NOMO-1 treated with DMSO at 0.1 percent for 48 hours (cell line): ENCODE measurements around the gene RBPMS2.
"Not testable (repeated sequence)": the region's sequence is repeated elsewhere in the genome, so short reads cannot be mapped to it uniquely, and the experiment has no call there.

ENCODE experiments used
- DNase-seq: peaks from one replicate; lab custom pipeline; 2025; ENCODE audit not compliant: unreplicated experiment; lab: John Stamatoyannopoulos, UW

RBPMS2 gene

DNA sequence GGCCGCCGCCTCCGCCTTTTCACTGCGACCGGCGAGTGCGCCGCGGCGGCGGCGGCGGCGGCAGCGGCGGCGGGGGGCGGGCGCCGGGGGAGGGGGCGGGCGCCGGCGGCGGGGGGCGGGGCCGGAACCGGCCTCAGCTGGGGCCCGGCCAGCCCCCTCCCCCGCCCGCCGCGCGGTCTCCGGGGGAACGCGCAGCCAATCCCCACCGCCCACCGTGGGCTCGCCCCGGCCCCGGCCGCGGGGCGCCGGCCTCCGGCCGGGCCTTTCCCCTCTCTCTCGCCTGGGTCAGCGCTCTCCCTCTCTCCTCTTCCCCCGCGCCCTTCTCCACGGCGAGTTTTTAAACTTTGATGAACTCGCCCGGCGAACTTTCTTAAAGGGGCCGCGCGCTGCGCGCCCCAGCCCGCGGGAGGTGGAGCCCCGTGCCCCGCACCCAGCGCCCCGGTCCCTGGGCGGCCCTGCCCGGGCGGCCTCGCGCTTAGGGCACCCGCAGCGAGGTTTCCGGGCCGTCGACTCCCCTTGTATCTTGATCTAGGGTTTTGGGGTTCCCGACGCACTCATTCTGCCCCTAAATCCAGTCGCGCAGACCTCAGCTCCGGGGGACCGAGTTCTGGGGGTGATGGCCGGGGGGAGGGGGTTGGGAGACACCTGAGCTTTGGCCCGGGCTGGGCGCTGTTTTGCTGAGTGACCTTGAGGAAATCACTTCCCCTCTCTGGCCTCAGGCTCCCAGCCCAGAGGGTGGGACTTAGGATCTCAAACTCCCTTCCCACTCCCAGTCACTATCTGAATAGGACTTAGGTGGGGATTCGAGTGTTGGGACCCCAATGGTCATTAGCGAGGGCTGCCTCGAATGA lies at the start of gene RBPMS2:
RBPMS2 (minus strand) TSS at position 39 of the 851 bp plus-strand sequence. CDS start 270 bp downstream, outside the sequence.
- no peak for DNase-seq

DNA sequence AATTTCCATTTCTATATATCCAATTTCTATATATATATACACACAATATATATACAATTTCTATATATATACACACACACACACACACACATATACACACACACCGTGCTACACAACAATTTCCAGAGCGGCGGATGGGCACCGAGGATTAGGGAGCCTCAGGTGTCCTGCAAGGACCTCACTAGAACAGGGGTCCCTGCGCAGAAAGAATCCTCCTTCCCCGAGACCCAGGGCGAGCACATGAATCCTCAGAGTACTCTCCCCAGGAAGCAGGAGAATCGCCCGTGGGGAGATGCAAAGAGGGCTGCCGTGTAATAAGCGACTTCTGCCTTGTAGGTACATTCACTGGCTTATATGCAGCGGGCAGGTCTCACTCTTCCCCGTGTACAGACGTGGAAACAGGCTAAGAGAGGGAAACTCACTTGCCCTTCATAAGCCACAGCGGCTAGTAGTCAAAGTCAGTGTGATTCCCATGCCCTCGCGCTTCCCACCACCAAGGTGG lies 49.6 kb upstream of the RBPMS2 start:
- no peak for DNase-seq

DNA sequence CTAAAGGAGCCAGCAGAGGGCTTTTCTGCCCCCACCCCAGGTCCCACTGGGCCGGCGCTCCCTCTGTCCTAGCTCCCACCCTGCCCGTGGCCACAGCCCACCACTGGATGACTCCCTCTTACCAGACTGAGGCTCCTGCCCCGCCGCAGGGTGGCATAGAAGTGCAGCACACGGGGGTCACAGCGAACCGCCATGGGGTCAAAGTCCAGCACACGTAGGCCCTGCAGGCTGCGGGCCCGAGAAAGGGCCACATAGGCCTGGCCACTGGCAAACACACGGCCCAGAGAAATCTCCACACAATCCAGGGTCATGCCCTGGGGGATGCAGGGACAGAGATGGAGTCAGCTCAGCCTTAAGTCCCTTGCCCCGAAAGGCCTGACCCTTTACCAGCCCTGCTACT lies 41.1 kb upstream of the RBPMS2 start:
- no peak for DNase-seq

DNA sequence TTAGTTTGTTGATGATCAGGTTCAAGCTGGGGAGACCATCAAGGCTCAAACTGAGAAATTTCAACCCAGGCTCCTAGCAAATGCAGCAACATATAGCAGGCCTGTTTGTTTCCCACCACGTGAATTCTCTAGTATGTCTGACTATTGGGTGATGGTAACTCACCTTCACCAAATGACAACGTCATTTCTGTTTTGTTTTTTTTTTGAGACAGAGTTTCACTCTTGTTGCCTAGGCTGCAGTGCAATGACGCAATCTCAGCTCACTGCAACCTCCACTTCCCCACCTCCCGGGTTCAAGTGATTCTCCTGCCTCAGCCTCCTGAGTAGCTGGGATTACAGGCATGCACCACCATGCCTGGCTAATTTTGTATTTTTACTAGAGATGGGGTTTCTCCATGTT lies 39.6 kb upstream of the RBPMS2 start:
- DNase-seq = not testable (repeated sequence)

DNA sequence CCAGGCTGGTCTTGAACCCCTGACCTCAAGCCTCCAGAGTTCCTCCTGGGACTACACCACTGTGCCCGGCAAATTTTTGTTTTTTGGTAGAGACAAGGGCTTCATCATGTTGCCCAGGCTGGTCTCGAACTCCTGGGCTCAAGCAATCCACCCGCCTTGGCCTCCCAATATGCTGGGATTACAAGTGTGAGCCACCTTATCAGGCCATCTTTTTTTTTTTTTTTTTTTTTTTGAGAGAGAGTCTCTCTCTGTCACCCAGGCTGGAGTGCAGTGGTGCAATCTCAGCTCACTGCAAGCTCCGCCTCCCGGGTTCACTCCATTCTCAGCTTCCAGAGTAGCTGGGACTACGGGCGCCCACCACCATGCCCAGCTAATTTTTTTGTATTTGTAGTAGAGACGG lies 38.9 kb upstream of the RBPMS2 start:
- not testable (repeated sequence) for DNase-seq

DNA sequence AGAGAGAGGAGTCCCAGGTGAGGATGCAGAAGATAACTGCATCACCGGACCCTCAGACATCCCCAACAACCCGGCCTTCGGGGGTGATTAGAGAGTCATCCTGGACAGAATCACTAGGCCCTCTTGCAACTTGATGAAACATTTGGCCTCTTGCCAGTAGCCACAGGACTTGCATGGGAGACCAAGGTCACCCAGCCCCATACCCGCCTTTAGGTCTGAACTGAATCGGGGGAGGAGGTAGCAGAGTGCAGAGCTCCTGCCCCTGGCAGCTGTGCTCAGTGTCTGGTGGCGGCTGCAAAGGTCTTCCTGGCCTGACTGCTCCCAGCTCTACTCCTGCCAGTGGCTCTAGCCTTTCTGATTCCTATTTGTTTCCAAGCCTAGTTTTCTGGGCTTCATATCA lies 37.7 kb upstream of the RBPMS2 start:
- no peak for DNase-seq

DNA sequence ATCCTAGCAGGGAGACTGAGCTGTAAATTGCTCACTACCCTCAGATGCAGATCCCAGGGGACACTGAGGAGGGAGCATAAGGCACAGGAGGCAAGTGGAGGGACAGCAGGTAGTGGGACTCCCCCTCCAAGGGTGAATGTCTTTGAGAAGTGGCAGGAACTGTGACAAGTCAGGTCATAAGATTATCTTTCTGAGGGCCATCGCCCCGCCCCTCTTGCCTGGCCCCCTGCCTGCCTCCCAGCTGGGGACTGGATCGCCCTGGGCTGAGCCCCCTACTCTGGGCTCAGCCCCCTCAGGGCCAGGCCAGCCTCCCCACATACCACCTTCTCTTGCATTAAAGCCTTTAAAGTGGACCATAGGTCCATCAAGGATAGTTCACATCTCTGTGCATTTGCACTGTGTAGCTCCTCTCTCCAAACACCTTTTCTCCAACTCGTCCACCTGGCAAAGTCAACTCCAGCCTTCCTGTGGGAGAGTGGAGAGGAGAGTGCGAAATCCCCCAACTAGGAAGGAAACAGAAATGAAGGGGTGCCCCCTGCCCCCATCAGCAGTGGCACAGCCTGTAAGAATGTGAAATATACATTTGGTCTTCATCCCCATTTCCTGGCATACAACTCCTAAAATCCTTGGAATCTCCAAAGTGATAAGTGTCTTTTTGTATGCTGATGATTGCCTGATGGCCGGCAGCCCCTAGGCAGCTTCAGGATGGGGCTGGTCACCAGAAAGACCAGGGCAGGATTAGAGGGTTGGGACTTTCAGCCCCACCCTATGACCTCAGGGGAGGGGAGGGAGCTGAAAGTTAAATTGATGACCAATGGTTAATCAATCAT lies 35.3 kb upstream of the RBPMS2 start:
- DNase-seq = no peak

DNA sequence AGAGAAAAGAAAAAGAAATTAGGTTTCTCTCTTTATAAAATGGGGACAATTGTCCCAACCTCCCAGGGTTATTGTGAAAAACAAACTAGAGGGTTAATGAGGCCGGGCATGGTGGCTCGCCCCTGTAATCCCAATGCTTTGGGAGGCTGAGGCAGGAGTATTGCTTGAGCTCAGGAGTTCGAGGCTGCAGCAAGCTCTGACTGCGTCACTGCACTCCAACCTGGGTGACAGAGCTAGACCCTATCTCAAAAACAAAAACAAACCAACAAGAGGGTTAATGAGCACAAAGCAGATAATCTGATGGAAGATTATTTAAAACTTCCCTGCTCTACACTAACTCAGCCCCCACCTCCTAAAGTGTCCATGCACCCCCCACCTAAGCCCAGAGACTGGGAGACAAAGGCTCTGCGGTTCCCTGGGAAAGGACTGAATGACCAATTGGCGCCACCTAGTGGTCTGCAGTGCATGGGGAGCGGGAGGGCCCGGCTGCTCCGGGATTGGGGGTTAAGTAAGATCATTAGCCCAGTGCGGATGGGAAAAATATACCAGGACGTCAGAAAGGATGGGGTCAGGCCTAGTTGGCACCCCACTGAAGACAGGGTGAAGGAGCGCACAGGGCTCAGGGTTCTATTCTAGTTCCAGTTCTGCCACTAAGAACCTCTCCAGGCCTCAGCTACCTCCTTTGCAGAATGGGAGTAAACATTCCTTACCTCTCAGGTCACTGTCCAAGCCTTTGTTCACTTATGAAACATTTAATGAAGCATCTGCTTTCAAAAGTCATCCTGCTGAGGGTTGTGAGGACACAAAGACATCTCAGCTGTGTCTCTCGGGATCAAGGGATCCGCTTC lies 34.5 kb upstream of the RBPMS2 start:
- peak; percentile 51 for DNase-seq

DNA sequence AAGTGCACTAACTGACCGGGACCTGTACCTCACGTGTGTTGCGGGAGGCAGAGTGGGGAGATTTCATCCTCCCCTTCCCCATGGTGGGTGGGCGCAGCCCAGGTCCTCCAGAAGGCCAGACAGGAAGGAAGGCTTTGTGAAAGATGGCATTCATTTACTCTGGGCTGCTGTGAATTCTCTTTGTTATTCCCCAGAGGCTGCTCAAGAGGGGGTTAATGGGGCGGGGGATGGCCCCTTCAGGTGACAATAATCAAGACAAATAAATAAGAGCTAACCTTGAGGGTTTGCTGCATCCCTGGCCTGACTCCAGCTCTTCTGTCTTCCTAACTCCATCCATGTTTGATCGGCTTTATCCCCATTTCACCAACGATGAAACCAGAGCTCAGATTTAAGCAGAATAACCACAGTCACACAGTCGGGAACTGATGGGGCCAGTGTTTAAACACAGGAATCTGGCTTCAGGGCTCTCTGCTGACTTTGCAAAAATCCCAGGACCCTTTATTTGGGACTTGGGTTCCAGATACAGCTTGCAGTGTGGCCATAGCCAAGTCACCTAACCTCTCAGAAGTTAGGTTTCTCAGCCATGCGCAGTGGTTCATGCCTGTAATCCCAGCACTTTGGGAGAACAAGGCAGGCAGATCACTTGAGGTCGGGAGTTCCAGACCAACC lies 33.5 kb upstream of the RBPMS2 start:
- DNase-seq = no peak

DNA sequence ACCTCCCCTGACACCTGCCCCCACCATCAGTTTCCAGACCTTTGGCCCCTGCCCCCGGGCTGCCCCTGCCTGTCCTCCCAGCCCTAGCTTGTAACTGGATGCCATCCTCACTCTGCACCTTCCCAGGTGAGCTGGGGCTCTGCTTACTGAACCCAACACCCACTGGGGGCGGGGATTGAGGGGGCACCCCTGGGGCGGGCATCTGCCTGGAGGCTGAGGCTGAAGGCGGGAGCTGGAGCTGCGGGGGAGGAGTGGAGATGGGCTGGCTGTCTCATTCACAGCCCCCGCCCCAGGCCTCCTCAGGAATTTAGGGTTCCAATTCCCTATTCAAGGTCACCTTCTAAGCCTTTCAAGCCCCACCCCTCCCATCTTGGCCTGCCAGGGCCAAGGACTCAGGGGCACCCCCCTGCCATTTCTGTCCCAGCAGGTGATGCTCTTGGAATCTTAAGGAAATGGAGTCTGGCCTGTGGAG lies 32.4 kb upstream of the RBPMS2 start:
- no peak for DNase-seq

DNA sequence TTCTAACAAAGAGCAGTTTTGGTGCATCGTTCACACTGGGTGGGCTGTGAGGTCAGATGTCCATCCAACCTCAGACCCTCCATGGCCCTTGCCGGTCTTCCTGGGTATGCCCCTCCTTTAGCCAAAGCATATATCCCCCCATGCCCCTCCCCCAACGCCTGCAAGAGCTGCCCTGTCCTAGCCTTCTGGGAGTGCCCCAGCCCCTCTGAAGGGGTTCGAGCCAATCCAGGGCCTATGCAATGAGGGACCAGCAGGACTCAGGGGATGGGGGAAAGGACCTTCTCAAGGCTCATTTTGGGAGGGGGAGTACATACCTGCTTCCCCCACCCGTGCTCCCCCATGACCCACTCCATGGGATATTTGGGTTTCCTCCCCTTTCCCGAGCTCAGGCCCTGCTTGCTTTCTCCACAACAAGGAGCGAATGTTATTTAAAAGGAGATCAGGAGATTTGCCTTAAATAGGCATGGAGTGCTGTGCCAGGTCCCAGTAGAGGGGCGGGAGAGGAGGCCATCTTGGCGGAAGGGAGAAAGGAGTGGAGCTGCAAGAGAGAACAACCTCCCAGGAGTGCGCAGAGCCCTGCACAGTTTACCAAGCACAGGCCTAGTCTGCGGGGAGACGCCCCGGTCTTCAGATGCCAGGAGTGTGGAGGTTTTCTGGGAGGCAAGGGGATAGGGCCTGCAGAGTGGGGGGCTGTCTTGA lies 31.8 kb upstream of the RBPMS2 start:
- DNase-seq = no peak

DNA sequence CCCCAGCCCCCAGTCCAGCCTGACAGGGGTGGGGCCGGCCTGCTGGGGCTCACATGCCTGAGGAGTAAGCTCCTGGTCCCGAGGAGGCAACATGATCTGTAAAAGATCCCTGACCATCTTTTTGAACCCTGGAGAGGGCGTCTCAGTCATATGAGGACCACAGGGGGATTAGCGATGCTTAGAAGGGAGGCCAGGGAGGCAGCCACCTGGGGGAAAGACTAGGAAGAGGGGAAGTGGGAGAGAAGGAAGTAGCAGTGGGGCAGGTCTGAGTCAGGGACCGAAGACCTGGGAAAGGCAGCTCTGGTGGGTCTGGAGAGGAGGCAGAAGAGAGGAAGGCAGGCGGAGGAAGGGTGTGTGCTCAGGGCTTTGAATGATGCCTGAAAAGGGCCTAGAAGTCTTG lies 31.1 kb upstream of the RBPMS2 start:
- no peak for DNase-seq

DNA sequence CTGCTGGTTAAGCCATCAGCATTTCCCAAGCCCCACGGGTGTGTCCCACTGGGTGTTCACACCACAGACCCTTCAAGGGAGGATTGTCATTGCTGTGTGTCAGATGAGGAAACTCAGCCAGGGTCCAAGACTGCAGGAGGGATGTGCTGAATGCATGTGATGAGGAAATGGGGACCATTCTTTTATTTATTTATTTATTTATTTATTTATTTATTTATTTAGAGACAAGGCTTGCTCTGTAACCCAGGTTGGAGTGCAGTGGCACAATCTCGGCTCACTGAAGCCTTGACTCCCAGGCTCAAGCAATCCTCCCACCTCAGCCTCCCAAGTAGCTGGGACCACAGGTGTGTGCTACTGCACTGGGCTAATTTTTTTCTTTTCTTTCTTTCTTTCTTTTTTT lies 29.2 kb upstream of the RBPMS2 start:
- DNase-seq = no peak

DNA sequence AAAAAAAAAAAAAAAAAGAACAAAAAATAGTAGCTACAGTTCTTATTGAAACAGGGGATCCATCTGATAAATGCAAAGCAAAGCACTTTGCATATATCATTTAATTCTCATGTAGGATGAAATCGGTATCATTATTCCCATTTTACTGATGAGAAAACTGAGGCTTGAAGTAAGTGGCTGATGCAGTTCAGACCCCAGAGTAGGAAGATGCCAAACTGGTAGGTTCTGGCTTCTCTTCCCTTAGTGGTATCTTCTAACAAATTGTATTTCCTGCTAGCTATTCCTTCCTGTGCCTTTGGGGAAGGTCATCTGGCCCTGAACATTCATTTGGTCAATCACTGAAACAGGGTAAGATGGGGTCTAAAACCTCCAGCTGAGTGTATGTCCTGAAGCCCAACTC lies 28.1 kb upstream of the RBPMS2 start:
- DNase-seq = no peak

DNA sequence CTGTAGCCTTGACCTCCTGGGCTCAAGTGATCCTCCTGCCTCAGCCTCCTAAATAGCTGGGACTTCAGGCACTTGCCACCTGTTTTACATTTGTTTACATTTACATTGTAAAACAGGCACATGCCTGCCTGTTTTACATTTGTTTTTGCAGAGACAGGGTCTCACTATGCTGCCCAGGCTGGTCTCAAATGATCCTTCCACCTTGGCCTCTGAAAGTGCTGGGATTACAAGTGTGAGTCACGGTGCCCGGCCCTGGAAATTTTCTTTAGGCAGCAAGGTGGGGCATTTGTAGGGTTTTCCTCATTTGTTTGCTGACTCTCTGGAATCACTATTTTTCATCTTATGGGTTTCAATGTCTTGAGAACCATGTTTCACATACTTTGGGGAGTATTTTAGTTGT lies 25.1 kb upstream of the RBPMS2 start:
- DNase-seq = no peak

DNA sequence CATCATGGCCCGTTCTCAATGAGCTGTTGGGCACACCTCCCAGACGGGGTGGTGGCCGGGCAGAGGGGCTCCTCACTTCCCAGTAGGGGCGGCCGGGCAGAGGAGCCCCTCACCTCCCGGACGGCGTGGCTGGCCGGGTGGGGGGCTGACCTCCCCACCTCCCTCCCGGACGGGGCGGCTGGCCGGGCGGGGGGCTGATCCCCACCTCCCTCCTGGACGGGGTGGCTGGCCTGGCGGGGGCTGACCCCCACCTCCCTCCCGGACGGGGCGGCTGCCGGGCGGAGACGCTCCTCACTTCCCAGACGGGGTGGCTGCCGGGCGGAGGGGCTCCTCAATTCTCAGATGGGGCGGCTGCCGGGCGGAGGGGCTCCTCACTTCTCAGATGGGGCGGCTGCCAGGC lies 23.5 kb upstream of the RBPMS2 start:
- DNase-seq = not testable (repeated sequence)

DNA sequence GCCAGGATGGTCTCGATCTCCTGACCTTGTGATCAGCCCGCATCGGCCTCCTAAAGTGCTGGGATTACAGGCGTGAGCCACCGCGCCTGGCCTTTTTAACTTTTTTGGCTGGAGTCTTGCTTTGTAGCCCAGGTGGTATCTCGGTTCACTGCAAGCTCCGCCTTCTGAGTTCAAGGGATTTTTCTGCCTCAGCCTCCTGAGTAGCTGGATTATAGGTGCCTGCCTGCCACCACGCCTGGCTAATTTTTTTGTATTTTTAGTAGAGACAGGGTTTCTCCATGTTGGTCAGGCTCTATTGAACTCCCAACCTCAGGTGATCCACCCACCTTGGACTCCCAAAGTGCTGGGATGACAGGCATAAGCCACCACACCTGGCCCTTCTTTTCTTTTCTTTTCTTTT lies 20.5 kb upstream of the RBPMS2 start:
- not testable (repeated sequence) for DNase-seq

DNA sequence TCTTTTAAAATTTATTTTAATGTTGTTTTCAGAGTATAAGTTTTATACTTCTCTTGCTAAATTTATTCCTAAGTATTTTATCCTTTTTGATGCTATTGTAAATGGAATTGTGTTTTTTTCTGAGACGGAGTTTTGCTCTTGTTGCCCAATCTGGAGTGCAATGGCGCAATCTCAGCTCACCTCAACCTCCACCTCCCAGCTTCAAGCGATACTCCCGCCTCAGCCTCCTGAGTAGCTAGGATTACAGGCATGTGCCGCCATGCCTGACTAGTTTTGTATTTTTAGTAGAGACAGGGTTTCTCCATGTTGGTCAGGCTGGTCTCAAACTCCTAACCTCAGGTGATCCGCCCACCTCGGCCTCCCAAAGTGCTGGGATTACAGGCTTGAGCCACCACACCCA lies 19.9 kb upstream of the RBPMS2 start:
- DNase-seq = not testable (repeated sequence)

DNA sequence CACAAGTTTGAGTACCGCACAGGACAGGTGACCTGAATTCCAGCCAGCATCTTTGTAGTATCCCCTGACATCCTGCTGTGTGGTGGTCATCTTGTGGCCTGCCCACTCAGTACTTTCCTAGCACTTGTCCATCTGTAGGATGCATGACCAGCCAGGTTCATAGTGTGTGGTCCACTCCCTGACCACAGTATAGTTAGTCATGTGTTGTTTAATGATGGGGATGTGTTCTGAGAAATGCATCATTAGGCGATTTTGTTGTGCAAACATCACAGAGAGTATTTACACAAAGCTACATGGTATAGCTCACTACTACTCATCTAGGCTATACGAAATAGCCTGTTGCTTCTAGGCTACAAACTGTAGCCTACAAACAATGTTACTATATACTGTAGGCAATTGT lies 16.9 kb upstream of the RBPMS2 start:
- DNase-seq = no peak

DNA sequence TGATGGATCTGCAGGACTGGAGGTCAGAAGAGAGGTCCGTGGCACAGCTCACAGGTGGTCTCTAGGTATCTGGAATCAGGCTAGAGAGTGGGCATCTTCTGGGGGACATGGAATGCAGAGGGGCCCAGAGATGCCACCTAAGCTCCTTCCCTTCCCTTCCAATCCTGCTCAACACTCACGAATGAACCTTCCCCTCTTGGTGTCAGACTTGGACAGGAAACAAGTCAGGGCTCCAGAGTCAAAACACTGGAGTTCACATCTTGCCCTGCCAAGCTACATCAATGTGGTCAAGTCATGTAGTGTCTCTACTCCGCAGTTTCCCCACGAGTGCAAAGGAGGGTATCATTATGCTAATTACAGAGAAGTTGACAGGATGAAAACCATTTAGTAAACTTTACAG lies 16.0 kb upstream of the RBPMS2 start:
- no peak for DNase-seq
